Naive thymus-derived CD4-positive, alpha-beta T cell (primary cell): Measurements from ENCODE around the gene PRR23A. TPM values are rescaled to one million over a fixed set of nuclear protein-coding genes. Genes with fewer than 3 reads are reported as not detected.

Experiments
- ATAC-seq: fragments of 150-1000 bp; cut with Tn5 transposase; 2 replicates; pipeline ENCODE4 v1.10.0; 2021; ENCODE audit warnings: mild to moderate bottlenecking, moderate library complexity
- CTCF ChIA-PET: fragments of 350-600 bp; sonication (Branson Sonifier 250); formaldehyde crosslinking; loops from one replicate; lab custom pipeline; 2021; ENCODE audit warnings: antibody characterized with exemption; lab: Charles Lee
- POLR2A ChIA-PET: fragments of 350-600 bp; sonication (Branson Sonifier 250); formaldehyde crosslinking; loops from one replicate; lab custom pipeline; 2021; ENCODE audit warnings: antibody characterized with exemption, inconsistent platforms; lab: Charles Lee
- DNase-seq, 9 donors: peaks; one replicate each; pipeline versions ENCODE4 v3.0.0 to v3.0.0-alpha.2; 2020 to 2022; ENCODE audit warnings: mixed read lengths in 1 of 9
- H3K27ac ChIP-seq: one replicate; pipeline ENCODE4 v1.7.0; 2013; ENCODE audit warnings: mild to moderate bottlenecking, low read depth, low read length, moderate library complexity
- H3K27me3 ChIP-seq, 2 donors: one replicate each; pipeline ENCODE4 v1.7.0; 2013; ENCODE audit warnings: low read length in 2 of 2, mild to moderate bottlenecking in 2 of 2, moderate library complexity in 2 of 2; ENCODE audit not compliant: control insufficient read depth in 2 of 2, insufficient read depth in 2 of 2
- H3K36me3 ChIP-seq, 3 experiments: 1 replicate in 2 of 3; 2 replicates in 1 of 3; pipeline ENCODE4 v1.7.0; 2013; ENCODE audit warnings: low read length in 3 of 3, mild to moderate bottlenecking in 3 of 3, moderate library complexity in 1 of 3; ENCODE audit not compliant: insufficient read depth in 3 of 3, control insufficient read depth in 2 of 3
- H3K4me1 ChIP-seq, 2 donors: one replicate each; pipeline ENCODE4 v1.7.0; 2013; ENCODE audit warnings: low read length in 2 of 2, mild to moderate bottlenecking in 2 of 2, moderate library complexity in 1 of 2; ENCODE audit not compliant: control insufficient read depth in 2 of 2, insufficient read depth in 2 of 2
- H3K4me3 ChIP-seq: 2 replicates; pipeline ENCODE4 v1.7.0; 2013; ENCODE audit warnings: mild to moderate bottlenecking, low read length
- H3K9me3 ChIP-seq, 3 experiments: 1 replicate in 2 of 3; 2 replicates in 1 of 3; pipeline ENCODE4 v1.7.0; 2013; ENCODE audit warnings: low read length in 3 of 3; ENCODE audit not compliant: control insufficient read depth in 2 of 3
- H3K27ac Mint-ChIP-seq, 9 donors: one replicate each; pipeline ENCODE4 v1.8.0; 2020 to 2022; ENCODE audit warnings: mixed read lengths in 9 of 9, mild to moderate bottlenecking in 8 of 9, moderate library complexity in 5 of 9, inconsistent platforms in 2 of 9
- H3K27me3 Mint-ChIP-seq, 5 donors: one replicate each; pipeline ENCODE4 v1.8.0; 2021 to 2022; ENCODE audit warnings: mixed read lengths in 5 of 5, mild to moderate bottlenecking in 1 of 5
- H3K36me3 Mint-ChIP-seq, 5 donors: one replicate each; pipeline ENCODE4 v1.8.0; 2020 to 2022; ENCODE audit warnings: mixed read lengths in 5 of 5, mild to moderate bottlenecking in 3 of 5, inconsistent platforms in 1 of 5
- H3K4me1 Mint-ChIP-seq, 7 donors: one replicate each; pipeline ENCODE4 v1.8.0; 2020 to 2022; ENCODE audit warnings: mixed read lengths in 7 of 7, mild to moderate bottlenecking in 3 of 7, inconsistent platforms in 1 of 7
- H3K4me3 Mint-ChIP-seq, 10 donors: one replicate each; pipeline ENCODE4 v1.8.0; 2020 to 2022; ENCODE audit warnings: mild to moderate bottlenecking in 10 of 10, mixed read lengths in 10 of 10, moderate library complexity in 6 of 10, inconsistent platforms in 2 of 10
- H3K9me3 Mint-ChIP-seq, 11 donors: one replicate each; pipeline ENCODE4 v1.8.0; 2020 to 2022; ENCODE audit warnings: mixed read lengths in 11 of 11, mild to moderate bottlenecking in 4 of 11, inconsistent platforms in 1 of 11, moderate library complexity in 1 of 11
- intact Hi-C, 2 donors: fragments of 100-400 bp; cut with micrococcal nuclease; formaldehyde crosslinking; loops; one replicate each; pipeline ENCODE4 v1.15.1; 2023
- polyA plus RNA-seq, 2 donors: library from polyadenylated mRNA; unstranded; fragments of 300-500 nt; fragmentation: Illumina TruSeq; gene quantifications; one replicate each; pipeline ENCODE4 v1.2.3, GENCODE V29; 2021
- total RNA-seq, 6 experiments: library from RNA in 5 of 6; stranded (reverse) in 5 of 6; gene quantifications; 1 replicate in 5 of 6; 2 replicates in 1 of 6; pipeline ENCODE4 v1.2.3 and lab custom pipeline; 2021 to 2026

PRR23A gene
- total and polyA plus RNA-seq, 7 experiments from 2014 or later, result not detected

- H3K27ac ChIP-seq, result no peak overlapping the region
- no peak for ATAC-seq
- peaks cover 0 to 17% of the 10 kb centered on the region in 2 donors for H3K27me3 ChIP-seq
- H3K4me1 Mint-ChIP-seq, result peaks cover 9 to 21% (median 19%) of the 10 kb centered on the region in 7 donors
- H3K4me3 Mint-ChIP-seq, result peak overlapping the region; percentile 12 to 74 (median 58)
- peaks cover 0 to 10% (median 6%) of the 10 kb centered on the region in 5 donors for H3K36me3 Mint-ChIP-seq
- peaks cover 0 to 22% (median 11%) of the 10 kb centered on the region in 11 donors for H3K9me3 Mint-ChIP-seq
- H3K36me3 ChIP-seq, result no peaks in the 10 kb centered on the region
- ChIA-PET CTCF (interaction anchor here (0.8 kb wide), 1 partner anchor 24 kb away, joined by 3 read pairs; no protein-coding TSS in a partner anchor), POLR2A (no interaction called here)
- intact Hi-C loops, result no loop called here
- H3K4me3 ChIP-seq, result no peak overlapping the region
- DNase-seq, result no peak
- peaks cover 0 to 5% of the 10 kb centered on the region in 2 donors for H3K4me1 ChIP-seq
- peaks cover 0 to 7% (median 0%) of the 10 kb centered on the region in 3 experiments for H3K9me3 ChIP-seq
- H3K27me3 Mint-ChIP-seq, result peaks cover 56 to 81% (median 78%) of the 10 kb centered on the region in 5 donors
- H3K27ac Mint-ChIP-seq, result no peak overlapping the region
These were observed 45.6 kb downstream of the PRR23A start for GRCh38 chr3:138960417-138960852.

Other genes with a start within 250 kb of the PRR23A start
- gene PIK3CB, start 171.3 kb downstream of the PRR23A start, total RNA-seq, result 10 to 100 TPM; 22.2 to 46.9 (median 38.3) TPM
- 10 to 100 TPM; 19.6 to 26.6 TPM for gene PIK3CB, start 171.3 kb downstream of the PRR23A start, polyA plus RNA-seq
- gene FOXL2, start 59.1 kb downstream of the PRR23A start, total RNA-seq, result not detected
- not detected for gene FOXL2, start 59.1 kb downstream of the PRR23A start, polyA plus RNA-seq
- not detected for gene FOXL2NB, start 59.1 kb downstream of the PRR23A start, total RNA-seq
- not detected for gene FOXL2NB, start 59.1 kb downstream of the PRR23A start, polyA plus RNA-seq
- not detected for gene PRR23B, start 14.7 kb upstream of the PRR23A start, total RNA-seq
- gene PRR23B, start 14.7 kb upstream of the PRR23A start, polyA plus RNA-seq, result not detected
- gene PRR23C, start 38.6 kb upstream of the PRR23A start, total RNA-seq, result not detected
- not detected for gene PRR23C, start 38.6 kb upstream of the PRR23A start, polyA plus RNA-seq